ENCODE data around the gene S100PBP. TPM values are rescaled to one million over a fixed set of nuclear protein-coding genes. Genes with fewer than 3 reads are reported as not detected.

Gene S100PBP
- total RNA-seq, 6 donors from 2014 or later = 20.8 to 85.9 (median 34.9) TPM

DNA sequence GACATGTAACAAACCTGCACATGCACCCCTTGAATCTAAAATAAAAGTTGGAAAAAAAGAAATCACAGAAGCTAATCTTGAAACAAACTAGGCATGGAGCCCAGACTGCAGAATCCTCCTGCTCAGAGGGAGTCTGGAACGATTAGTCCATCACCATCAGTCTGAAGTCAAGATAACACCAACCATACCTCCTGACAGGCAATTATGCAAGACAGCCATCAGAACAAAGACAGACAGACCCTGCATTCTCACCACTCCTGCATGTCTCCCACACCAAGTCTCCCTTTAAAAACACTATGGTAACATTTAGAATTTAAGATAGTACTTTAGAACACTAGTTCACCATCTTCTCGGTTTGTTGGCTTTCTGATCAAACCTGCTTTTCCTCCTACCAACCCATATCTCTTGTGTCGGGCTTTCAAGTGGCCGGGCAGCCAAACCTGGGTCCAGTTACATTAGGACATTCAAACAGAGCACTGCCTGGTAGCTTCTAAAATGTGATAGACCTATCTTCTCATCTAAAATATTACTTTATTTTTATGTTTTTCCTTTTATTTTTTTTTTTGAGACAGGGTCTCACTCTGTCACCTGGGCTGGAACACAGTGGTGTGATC, 10.4 kb upstream of the S100PBP start:
- WGBS, 2 donors = 52 to 62% methylated on average over 4 of the region's 4 CpGs
- H3K4me1 ChIP-seq = peaks cover 9 to 21% (median 13%) of the 10 kb centered on the region in 4 donors
- peak in 1 of 2 donors; percentile 56 for DNase-seq
- no peak overlapping the region for H3K4me3 ChIP-seq
- H3K27ac ChIP-seq = peak overlapping the region in 2 of 4 donors; percentile 11 to 23
- TF ChIP-seq POLR2A (IDR thresholded peaks at IDR 0.05) (no peak), POLR2AphosphoS5 (IDR thresholded peaks at IDR 0.05) (no peak), EP300 (IDR thresholded peaks at IDR 0.05) (no peak)
- TF ChIP-seq, protein P1, sequence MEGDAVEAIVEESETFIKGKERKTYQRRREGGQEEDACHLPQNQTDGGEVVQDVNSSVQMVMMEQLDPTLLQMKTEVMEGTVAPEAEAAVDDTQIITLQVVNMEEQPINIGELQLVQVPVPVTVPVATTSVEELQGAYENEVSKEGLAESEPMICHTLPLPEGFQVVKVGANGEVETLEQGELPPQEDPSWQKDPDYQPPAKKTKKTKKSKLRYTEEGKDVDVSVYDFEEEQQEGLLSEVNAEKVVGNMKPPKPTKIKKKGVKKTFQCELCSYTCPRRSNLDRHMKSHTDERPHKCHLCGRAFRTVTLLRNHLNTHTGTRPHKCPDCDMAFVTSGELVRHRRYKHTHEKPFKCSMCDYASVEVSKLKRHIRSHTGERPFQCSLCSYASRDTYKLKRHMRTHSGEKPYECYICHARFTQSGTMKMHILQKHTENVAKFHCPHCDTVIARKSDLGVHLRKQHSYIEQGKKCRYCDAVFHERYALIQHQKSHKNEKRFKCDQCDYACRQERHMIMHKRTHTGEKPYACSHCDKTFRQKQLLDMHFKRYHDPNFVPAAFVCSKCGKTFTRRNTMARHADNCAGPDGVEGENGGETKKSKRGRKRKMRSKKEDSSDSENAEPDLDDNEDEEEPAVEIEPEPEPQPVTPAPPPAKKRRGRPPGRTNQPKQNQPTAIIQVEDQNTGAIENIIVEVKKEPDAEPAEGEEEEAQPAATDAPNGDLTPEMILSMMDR (IDR thresholded peaks at IDR 0.05) = no peak
- H3K27me3 ChIP-seq = no peaks in the 10 kb centered on the region
- no peaks in the 10 kb centered on the region for H3K9me3 ChIP-seq
- no peak for ATAC-seq (ENCODE audit: low FRiP score in 2 of 2)
- H3K36me3 ChIP-seq = peaks cover 4 to 82% (median 53%) of the 10 kb centered on the region in 4 donors

DNA sequence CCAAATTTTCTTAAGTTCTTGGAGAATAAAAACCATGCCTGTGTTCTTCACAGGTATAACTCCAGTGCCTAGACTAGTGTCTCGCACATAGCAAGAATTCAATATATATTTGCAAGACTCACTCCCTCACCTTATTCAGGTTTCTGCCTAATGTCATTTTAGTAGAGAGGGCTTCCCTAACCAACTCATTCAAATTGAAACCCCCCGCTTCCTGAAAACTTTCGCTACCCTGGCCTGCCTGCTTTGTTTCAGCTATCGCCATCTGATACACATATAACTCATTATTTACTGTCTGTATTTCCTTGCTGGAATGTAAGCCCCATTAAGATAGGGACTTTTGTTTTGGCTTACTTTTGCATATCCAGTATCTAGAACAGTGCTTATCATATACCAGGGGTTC, 8.9 kb upstream of the S100PBP start:
- peaks cover 11 to 28% (median 21%) of the 10 kb centered on the region in 4 donors for H3K4me1 ChIP-seq
- TF ChIP-seq, protein P1 (IDR thresholded peaks at IDR 0.05) = no peak
- TF ChIP-seq POLR2AphosphoS5 (IDR thresholded peaks at IDR 0.05) = no peak
- WGBS, 2 donors = 90 to 93% methylated on average over 4 of the region's 4 CpGs
- DNase-seq (no peak), ATAC-seq (ENCODE audit: low FRiP score in 2 of 2) (no peak)
- H3K4me3 ChIP-seq = no peak overlapping the region
- no peaks in the 10 kb centered on the region for H3K9me3 ChIP-seq
- no peak overlapping the region for H3K27ac ChIP-seq
- H3K36me3 ChIP-seq = peaks cover 4 to 67% (median 44%) of the 10 kb centered on the region in 4 donors
- no peaks in the 10 kb centered on the region for H3K27me3 ChIP-seq

DNA sequence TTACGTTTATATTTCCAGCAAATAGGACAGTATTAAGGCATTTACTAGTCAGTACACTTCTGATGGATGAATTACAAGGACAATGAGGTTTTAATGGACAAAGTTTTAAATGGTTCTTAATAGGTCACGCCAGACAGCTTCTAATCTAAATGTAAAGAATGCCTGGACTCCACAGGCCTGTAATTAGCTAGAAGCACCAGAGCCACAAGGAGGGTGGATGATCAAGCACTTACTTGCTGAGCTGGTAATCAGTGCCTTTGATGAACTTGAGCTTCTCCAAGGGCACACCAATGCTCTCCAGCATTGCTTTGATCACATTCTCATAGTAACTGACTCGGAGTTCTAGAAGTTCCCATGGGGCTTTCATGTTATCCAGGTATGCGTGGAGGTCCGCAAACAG, 7.1 kb upstream of the S100PBP start:
- Histone ChIP-seq H3K36me3 (peaks cover 4 to 62% (median 40%) of the 10 kb centered on the region in 4 donors), H3K4me1 (peaks cover 25 to 45% (median 37%) of the 10 kb centered on the region in 4 donors)
- WGBS, 2 donors = 88 to 91% methylated on average over 5 of the region's 5 CpGs

DNA sequence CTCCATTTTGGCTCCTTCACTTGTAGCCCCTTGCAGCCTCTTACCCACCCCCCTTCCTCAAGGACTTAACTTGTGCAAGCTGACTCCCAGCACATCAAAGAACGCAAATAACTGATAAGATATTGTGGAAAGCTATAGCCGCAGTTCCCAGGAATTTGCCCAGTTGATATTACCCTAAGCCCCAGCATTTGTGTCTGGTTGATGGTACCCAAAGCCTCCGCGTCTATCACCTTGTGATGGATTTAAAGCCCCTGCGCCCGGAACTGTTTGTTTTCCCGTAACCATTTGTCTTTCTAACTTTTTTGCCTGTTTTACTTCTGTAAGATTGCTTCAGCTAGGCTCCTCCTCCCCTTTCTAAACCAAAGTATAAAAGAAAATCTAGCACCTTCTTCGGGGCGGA, 6.2 kb upstream of the S100PBP start:
- Histone ChIP-seq H3K4me1 (peaks cover 29 to 50% (median 43%) of the 10 kb centered on the region in 4 donors), H3K4me3 (no peak overlapping the region), H3K36me3 (peaks cover 4 to 53% (median 31%) of the 10 kb centered on the region in 4 donors), H3K9me3 (no peaks in the 10 kb centered on the region), H3K27ac (no peak overlapping the region), H3K27me3 (no peaks in the 10 kb centered on the region)
- DNase-seq (no peak), ATAC-seq (ENCODE audit: low FRiP score in 2 of 2) (no peak)
- no peak for TF ChIP-seq POLR2A (IDR thresholded peaks at IDR 0.05)
- TF ChIP-seq, protein P1 (IDR thresholded peaks at IDR 0.05) = no peak
- no peak for TF ChIP-seq POLR2AphosphoS5 (IDR thresholded peaks at IDR 0.05)
- no peak for TF ChIP-seq EP300 (IDR thresholded peaks at IDR 0.05)
- WGBS, 2 donors = 88 to 92% methylated on average over 9 of the region's 9 CpGs

More for the DNA sequence above, 7.1 kb upstream of the S100PBP start:
- Histone ChIP-seq H3K9me3 (no peaks in the 10 kb centered on the region), H3K27me3 (no peaks in the 10 kb centered on the region), H3K27ac (no peak overlapping the region), H3K4me3 (no peak overlapping the region)
- ATAC-seq (ENCODE audit: low FRiP score in 2 of 2) (no peak), DNase-seq (no peak)
- TF ChIP-seq POLR2AphosphoS5 (IDR thresholded peaks at IDR 0.05) (no peak), POLR2A (IDR thresholded peaks at IDR 0.05) (no peak), EP300 (IDR thresholded peaks at IDR 0.05) (no peak)
- TF ChIP-seq, protein P1 (IDR thresholded peaks at IDR 0.05) = no peak

DNA sequence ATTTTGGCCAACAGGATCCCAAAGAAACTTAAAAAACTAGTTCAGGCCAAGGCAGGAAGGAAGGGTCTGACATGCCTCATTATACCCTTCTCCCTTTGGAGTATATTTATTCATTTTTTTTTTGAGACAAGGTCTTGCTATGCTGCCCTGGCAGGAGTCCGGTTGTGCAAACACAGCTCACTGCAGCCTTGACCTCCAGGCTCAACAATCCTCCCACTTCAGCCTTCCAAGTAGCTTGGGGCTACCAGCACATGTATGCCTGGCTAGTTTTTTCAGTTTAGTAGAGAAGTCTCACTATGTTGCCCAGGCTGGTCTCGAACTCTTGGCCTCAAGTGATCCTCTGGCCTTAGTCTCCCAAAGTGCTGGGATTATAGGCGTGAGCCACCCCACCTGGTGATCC, 5.5 kb upstream of the S100PBP start:
- no peak for DNase-seq

More for the DNA sequence above, 5.5 kb upstream of the S100PBP start:
- no peaks in the 10 kb centered on the region for H3K27me3 ChIP-seq
- H3K36me3 ChIP-seq = peaks cover 4 to 47% (median 29%) of the 10 kb centered on the region in 4 donors
- H3K4me1 ChIP-seq = peaks cover 30 to 54% (median 40%) of the 10 kb centered on the region in 4 donors
- ATAC-seq (ENCODE audit: low FRiP score in 2 of 2) = no peak
- 79 to 89% methylated on average over 3 of the region's 3 CpGs for WGBS, 2 donors
- no peak overlapping the region for H3K4me3 ChIP-seq
- H3K9me3 ChIP-seq = no peaks in the 10 kb centered on the region
- H3K27ac ChIP-seq = no peak overlapping the region
- no peak for TF ChIP-seq EP300 (IDR thresholded peaks at IDR 0.05)
- TF ChIP-seq POLR2A (IDR thresholded peaks at IDR 0.05) = no peak
- TF ChIP-seq POLR2AphosphoS5 (IDR thresholded peaks at IDR 0.05) = no peak
- TF ChIP-seq, protein P1 (IDR thresholded peaks at IDR 0.05) = no peak
